T-cell (primary cell): ENCODE results near the gene CPNE4. TPM values are rescaled to one million over a fixed set of nuclear protein-coding genes. Genes with fewer than 3 reads are reported as not detected.

ENCODE experiments used
- ATAC-seq, 4 experiments: fragments of 200-7000 bp in 3 of 4; fragments of 150-1000 bp in 1 of 4; cut with Tn5 transposase; replicated peaks in 1 of 4; 1 replicate in 3 of 4; 2 replicates in 1 of 4; pipeline ENCODE4 v1.10.0; 2021; ENCODE audit warnings: moderate library complexity in 3 of 4, mild to moderate bottlenecking in 2 of 4, moderate number of reproducible peaks in 1 of 4
- CTCF ChIA-PET, 2 donors: fragments of 300-600 bp; sonication (Branson Sonifier 250); formaldehyde crosslinking; loops; one replicate each; lab custom pipeline; 2022; ENCODE audit warnings: antibody characterized with exemption in 2 of 2; lab: Charles Lee
- POLR2A ChIA-PET, 2 donors: fragments of 300-600 bp; sonication (Branson Sonifier 250); formaldehyde crosslinking; loops; one replicate each; lab custom pipeline; 2022; ENCODE audit warnings: antibody characterized with exemption in 2 of 2; lab: Charles Lee
- DNase-seq, 35 experiments: peaks; one replicate each; pipeline versions ENCODE4 v3.0.0 to v3.0.0-alpha.2; 2013 to 2023
- H3K27ac ChIP-seq: one replicate; pipeline ENCODE4 v1.5.1; 2013; ENCODE audit warnings: low read length
- H3K27me3 ChIP-seq, 2 experiments: replicated peaks in 1 of 2; 1 replicate in 1 of 2; 2 replicates in 1 of 2; pipeline versions ENCODE4 v1.6.1 to v1.7.0; 2013; ENCODE audit warnings: low read length in 1 of 2, mixed read lengths in 1 of 2; ENCODE audit not compliant: control insufficient read depth in 2 of 2, insufficient read depth in 2 of 2; ENCODE audit errors: extremely low read depth in 1 of 2
- H3K36me3 ChIP-seq, 2 donors: 1 replicate in 1 of 2; 2 replicates in 1 of 2; pipeline versions ENCODE4 v1.6.1 to v1.7.0; 2013; ENCODE audit warnings: low read length in 1 of 2; ENCODE audit not compliant: control insufficient read depth in 2 of 2, insufficient read depth in 1 of 2; ENCODE audit errors: extremely low read depth in 1 of 2
- H3K4me1 ChIP-seq, 2 experiments: 1 replicate in 1 of 2; 2 replicates in 1 of 2; pipeline versions ENCODE4 v1.6.1 to v1.7.0; 2013; ENCODE audit warnings: low read length in 2 of 2, mixed read lengths in 1 of 2; ENCODE audit not compliant: insufficient read depth in 2 of 2, control insufficient read depth in 1 of 2; ENCODE audit errors: extremely low read depth in 1 of 2
- H3K4me3 ChIP-seq, 2 donors: 1 replicate in 1 of 2; 2 replicates in 1 of 2; pipeline versions ENCODE4 v1.5.1 to v1.7.0; 2013; ENCODE audit warnings: mild to moderate bottlenecking in 2 of 2, low read length in 1 of 2, moderate library complexity in 1 of 2; ENCODE audit not compliant: control insufficient read depth in 1 of 2; ENCODE audit errors: extremely low read depth in 1 of 2
- H3K9me3 ChIP-seq: 2 replicates; pipeline ENCODE4 v1.7.0; 2013
- H3K27ac Mint-ChIP-seq, 2 donors: one replicate each; pipeline ENCODE4 v1.8.0; 2020 to 2021; ENCODE audit warnings: mild to moderate bottlenecking in 2 of 2, mixed read lengths in 2 of 2
- H3K27me3 Mint-ChIP-seq, 2 donors: one replicate each; pipeline ENCODE4 v1.8.0; 2021 to 2022; ENCODE audit warnings: mixed read lengths in 2 of 2
- H3K36me3 Mint-ChIP-seq: one replicate; pipeline ENCODE4 v1.8.0; 2021; ENCODE audit warnings: mixed read lengths
- H3K4me1 Mint-ChIP-seq, 3 donors: one replicate each; pipeline ENCODE4 v1.8.0; 2020 to 2022; ENCODE audit warnings: mixed read lengths in 3 of 3, mild to moderate bottlenecking in 1 of 3
- H3K4me3 Mint-ChIP-seq, 3 donors: one replicate each; pipeline ENCODE4 v1.8.0; 2020 to 2022; ENCODE audit warnings: mild to moderate bottlenecking in 3 of 3, mixed read lengths in 3 of 3, moderate library complexity in 3 of 3
- H3K9me3 Mint-ChIP-seq, 3 donors: one replicate each; pipeline ENCODE4 v1.8.0; 2020 to 2022; ENCODE audit warnings: mixed read lengths in 3 of 3
- WGBS: methylation state at CpG from one replicate; pipeline ENCODE4 v1.1.5; 2013; ENCODE audit warnings: missing lambda C conversion rate; ENCODE audit not compliant: insufficient coverage; 5-methylcytosine and 5-hydroxymethylcytosine counted together
- total RNA-seq, 35 experiments: library from RNA in 6 of 35; stranded (reverse) in 6 of 35; fragments of 120-200 nt in 1 of 35; gene quantifications; one replicate each; pipeline versions ENCODE4 v1.2.1 to v1.2.4 and lab custom pipeline; 2013 to 2026

The CPNE4 gene
- total RNA-seq, 5 donors from 2014 or later (not counting 1 experiment from before 2014, with no cell fraction given), result not detected

GRCh38 chr3:131801566-131801965 lies 233.2 kb downstream of the CPNE4 start:
- Histone ChIP-seq H3K9me3 (no peaks in the 10 kb centered on the region), H3K4me1 (peaks cover 0 to 2% of the 10 kb centered on the region in 2 experiments), H3K4me3 (no peak overlapping the region), H3K27me3 (no peaks in the 10 kb centered on the region), H3K27ac (no peak overlapping the region), H3K36me3 (no peaks in the 10 kb centered on the region)
- ATAC-seq (no peak), DNase-seq (no peak)
- POLR2A ChIA-PET, result no interaction called here
- H3K4me1 Mint-ChIP-seq, result peaks cover 2 to 3% (median 2%) of the 10 kb centered on the region in 3 donors
- H3K27ac Mint-ChIP-seq, result no peak overlapping the region
- H3K9me3 Mint-ChIP-seq, result no peaks in the 10 kb centered on the region
- peaks cover 6 to 8% of the 10 kb centered on the region in 2 donors for H3K27me3 Mint-ChIP-seq
- no peak overlapping the region for H3K4me3 Mint-ChIP-seq
- CTCF ChIA-PET, result no interaction called here
- no peaks in the 10 kb centered on the region for H3K36me3 Mint-ChIP-seq
- 90% methylated on average over 2 of the region's 4 CpGs for WGBS

- Mint-ChIP-seq H3K9me3 (no peaks in the 10 kb centered on the region), H3K27me3 (peaks cover 12 to 17% of the 10 kb centered on the region in 2 donors), H3K4me1 (peaks cover 6 to 9% (median 8%) of the 10 kb centered on the region in 3 donors), H3K27ac (no peak overlapping the region), H3K36me3 (no peaks in the 10 kb centered on the region), H3K4me3 (no peak overlapping the region)
- peaks cover 0 to 5% of the 10 kb centered on the region in 2 experiments for H3K4me1 ChIP-seq
- no peaks in the 10 kb centered on the region for H3K36me3 ChIP-seq
- ChIA-PET CTCF (interaction anchor here (0.9 to 1.3 kb wide), 2 partner anchors 12 to 765 kb away, joined by 3 read pairs; no protein-coding TSS in a partner anchor), POLR2A (no interaction called here)
- ATAC-seq, result no peak
- no peaks in the 10 kb centered on the region for H3K9me3 ChIP-seq
- peaks cover 0 to 5% of the 10 kb centered on the region in 2 experiments for H3K27me3 ChIP-seq
- H3K4me3 ChIP-seq, result no peak overlapping the region
- no peak for DNase-seq
- WGBS, result 100% methylated on average over 1 of the region's 1 CpG
- no peak overlapping the region for H3K27ac ChIP-seq
Observed at GRCh38 chr3:131797776-131798175, 237.0 kb downstream of the CPNE4 start.

- Histone ChIP-seq H3K4me3 (no peak overlapping the region), H3K4me1 (peaks cover 0 to 5% of the 10 kb centered on the region in 2 experiments), H3K9me3 (no peaks in the 10 kb centered on the region), H3K27ac (no peak overlapping the region), H3K36me3 (no peaks in the 10 kb centered on the region), H3K27me3 (peaks cover 0 to 5% of the 10 kb centered on the region in 2 experiments)
- no peak overlapping the region for H3K4me3 Mint-ChIP-seq
- H3K27ac Mint-ChIP-seq, result no peak overlapping the region
- H3K27me3 Mint-ChIP-seq, result peaks cover 12 to 16% of the 10 kb centered on the region in 2 donors
- WGBS, result 18% methylated on average over 2 of the region's 4 CpGs
- H3K36me3 Mint-ChIP-seq, result no peaks in the 10 kb centered on the region
- POLR2A ChIA-PET, result no interaction called here
- ATAC-seq (no peak), DNase-seq (no peak)
- CTCF ChIA-PET, result interaction anchor here (0.6 to 1.3 kb wide), 7 partner anchors 11 to 1134 kb away, joined by 3 to 10 read pairs (median 3); no protein-coding TSS in a partner anchor
- peaks cover 6 to 9% (median 8%) of the 10 kb centered on the region in 3 donors for H3K4me1 Mint-ChIP-seq
- H3K9me3 Mint-ChIP-seq, result no peaks in the 10 kb centered on the region
Observed at GRCh38 chr3:131796558-131797198, 238.1 kb downstream of the CPNE4 start.

- peaks cover 12 to 14% of the 10 kb centered on the region in 2 donors for H3K27me3 Mint-ChIP-seq
- WGBS, result no CpG with 5 or more reads among the region's 5 CpGs
- CTCF ChIA-PET, result interaction anchor here (0.6 to 1.1 kb wide), 10 partner anchors 18 to 1134 kb away, joined by 3 to 10 read pairs (median 4); no protein-coding TSS in a partner anchor
- no peak overlapping the region for H3K27ac Mint-ChIP-seq
- H3K4me1 Mint-ChIP-seq, result peaks cover 6 to 9% (median 8%) of the 10 kb centered on the region in 3 donors
- Histone ChIP-seq H3K9me3 (no peaks in the 10 kb centered on the region), H3K27ac (no peak overlapping the region), H3K4me1 (peaks cover 0 to 5% of the 10 kb centered on the region in 2 experiments), H3K36me3 (no peaks in the 10 kb centered on the region), H3K27me3 (peaks cover 0 to 5% of the 10 kb centered on the region in 2 experiments), H3K4me3 (no peak overlapping the region)
- POLR2A ChIA-PET, result no interaction called here
- DNase-seq (no peak), ATAC-seq (no peak)
- H3K4me3 Mint-ChIP-seq, result no peak overlapping the region
- no peaks in the 10 kb centered on the region for H3K9me3 Mint-ChIP-seq
- no peaks in the 10 kb centered on the region for H3K36me3 Mint-ChIP-seq
Observed at GRCh38 chr3:131796111-131796510, 238.7 kb downstream of the CPNE4 start.

DNA sequence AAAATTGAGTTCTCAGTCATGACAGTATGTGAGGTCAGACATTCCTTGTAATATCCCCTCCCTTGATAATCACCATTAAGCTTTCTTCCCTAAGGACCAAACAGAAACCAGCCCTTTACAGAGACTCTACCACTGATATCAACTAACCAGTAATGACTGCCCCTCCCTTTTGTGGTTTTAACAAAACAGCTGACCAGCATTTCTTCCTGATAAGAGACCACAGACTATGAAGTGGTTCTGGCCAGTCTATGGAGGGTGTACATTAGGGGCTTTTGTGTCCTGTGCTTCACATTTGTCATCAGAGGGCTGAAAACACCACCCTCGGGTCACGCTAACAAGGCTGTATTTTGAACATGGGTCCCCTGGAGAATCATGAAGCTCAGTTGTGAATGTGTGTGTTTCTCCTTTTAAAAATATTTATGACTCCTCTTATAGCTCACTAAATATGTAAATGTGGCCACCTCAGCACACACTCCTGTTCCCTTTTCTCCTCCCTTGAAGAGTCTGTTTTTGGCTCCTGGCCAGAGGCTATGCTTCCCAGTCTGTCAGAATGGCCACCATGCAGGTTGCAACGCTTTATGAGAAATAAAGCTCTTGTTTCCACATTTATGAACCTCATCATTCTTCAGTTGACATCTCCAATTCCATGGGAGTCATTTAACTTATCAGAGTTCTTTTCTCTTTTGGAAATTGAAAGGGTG lies 239.3 kb downstream of the CPNE4 start:
- peaks cover 0 to 5% of the 10 kb centered on the region in 2 experiments for H3K4me1 ChIP-seq
- H3K4me3 Mint-ChIP-seq, result no peak overlapping the region
- H3K9me3 Mint-ChIP-seq, result no peaks in the 10 kb centered on the region
- no peak for ATAC-seq
- no peak overlapping the region for H3K27ac ChIP-seq
- no peak overlapping the region for H3K4me3 ChIP-seq
- no peaks in the 10 kb centered on the region for H3K36me3 Mint-ChIP-seq
- no peaks in the 10 kb centered on the region for H3K9me3 ChIP-seq
- H3K4me1 Mint-ChIP-seq, result peaks cover 6 to 9% (median 8%) of the 10 kb centered on the region in 3 donors
- WGBS, result no CpG with 5 or more reads among the region's 3 CpGs
- H3K27me3 Mint-ChIP-seq, result peaks cover 12 to 14% of the 10 kb centered on the region in 2 donors
- CTCF ChIA-PET, result interaction anchor here (0.6 to 2.0 kb wide), 11 partner anchors 17 to 1135 kb away, joined by 3 to 10 read pairs (median 4); no protein-coding TSS in a partner anchor
- no peak for DNase-seq
- no peaks in the 10 kb centered on the region for H3K36me3 ChIP-seq
- peaks cover 0 to 5% of the 10 kb centered on the region in 2 experiments for H3K27me3 ChIP-seq
- H3K27ac Mint-ChIP-seq, result no peak overlapping the region
- POLR2A ChIA-PET, result no interaction called here

GRCh38 chr3:131794766-131795388 lies 239.9 kb downstream of the CPNE4 start:
- CTCF ChIA-PET, result interaction anchor here (0.6 to 2.0 kb wide), 6 partner anchors 9 to 762 kb away, joined by 3 to 7 read pairs (median 3); no protein-coding TSS in a partner anchor
- Mint-ChIP-seq H3K36me3 (no peaks in the 10 kb centered on the region), H3K27ac (no peak overlapping the region), H3K4me1 (peaks cover 6 to 9% (median 8%) of the 10 kb centered on the region in 3 donors), H3K4me3 (no peak overlapping the region), H3K9me3 (no peaks in the 10 kb centered on the region), H3K27me3 (peaks cover 12 to 14% of the 10 kb centered on the region in 2 donors)
- ATAC-seq, result peak; percentile 42 to 65 (median 50)
- no peaks in the 10 kb centered on the region for H3K36me3 ChIP-seq
- no peak overlapping the region for H3K27ac ChIP-seq
- no CpG with 5 or more reads among the region's 5 CpGs for WGBS
- no peaks in the 10 kb centered on the region for H3K9me3 ChIP-seq
- DNase-seq, result peak in 13 of 35 experiments; percentile 0 to 50 (median 4)
- H3K4me1 ChIP-seq, result peaks cover 0 to 5% of the 10 kb centered on the region in 2 experiments
- H3K4me3 ChIP-seq, result no peak overlapping the region
- H3K27me3 ChIP-seq, result peaks cover 3 to 5% of the 10 kb centered on the region in 2 experiments
- POLR2A ChIA-PET, result no interaction called here
